B cell (primary cell): ENCODE measurements around the gene SNAPC4.

Source experiments
- CTCF ChIP-seq: fragments of 200-600 bp; IDR thresholded peaks from one replicate; pipeline ENCODE4 v1.8.0; 2022; ENCODE audit warnings: antibody characterized with exemption, mild to moderate bottlenecking
- EZH2 ChIP-seq: IDR thresholded peaks from 2 replicates; pipeline ENCODE4 v1.6.1; 2012; ENCODE audit warnings: borderline replicate concordance, low read depth, mild to moderate bottlenecking, moderate library complexity, low read length; ENCODE audit not compliant: insufficient read depth, poor library complexity, severe bottlenecking

- TF ChIP-seq CTCF (peak; percentile 97), EZH2 (no peak)
Measured at GRCh38 chr9:136363106-136363948, 36.6 kb downstream of the SNAPC4 start, which contains the start of gene DNLZ.
